ENCODE measurements around the gene CUX1.

The CUX1 gene

GRCh38 chr7:102260856-102261255 lies 443.4 kb downstream of the CUX1 start:
- no peak for DNase-seq

- no peak for DNase-seq
These were observed 444.0 kb downstream of the CUX1 start for GRCh38 chr7:102261451-102261850.

GRCh38 chr7:102262546-102262945 lies 445.1 kb downstream of the CUX1 start:
- DNase-seq, result no peak

DNA sequence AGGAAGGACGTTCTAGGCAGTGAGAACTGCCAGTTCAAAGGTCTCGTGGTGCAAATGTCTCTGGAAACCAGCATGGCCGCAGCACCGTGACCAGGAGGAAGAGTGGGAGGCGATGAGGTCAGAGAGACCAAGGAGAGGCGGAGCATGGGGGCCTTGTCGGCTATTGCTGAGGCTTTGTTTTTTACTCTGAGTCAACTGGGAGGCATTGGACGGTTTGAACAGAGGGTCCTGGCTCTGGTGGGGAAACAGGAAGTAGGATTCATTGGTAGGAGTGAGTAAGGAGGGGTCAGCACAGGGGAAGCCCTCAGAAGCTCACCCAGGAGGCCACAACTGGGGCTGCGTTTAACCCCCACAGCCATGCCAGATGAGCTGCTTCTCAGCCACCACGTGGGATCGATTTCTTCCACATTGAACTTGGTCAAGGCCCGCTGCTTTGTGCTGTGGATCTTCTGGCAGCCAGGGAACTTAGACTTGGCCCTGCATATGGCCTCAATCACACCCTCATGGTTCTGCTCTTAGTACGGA lies 447.0 kb downstream of the CUX1 start:
- peak; percentile 63 for DNase-seq

DNA sequence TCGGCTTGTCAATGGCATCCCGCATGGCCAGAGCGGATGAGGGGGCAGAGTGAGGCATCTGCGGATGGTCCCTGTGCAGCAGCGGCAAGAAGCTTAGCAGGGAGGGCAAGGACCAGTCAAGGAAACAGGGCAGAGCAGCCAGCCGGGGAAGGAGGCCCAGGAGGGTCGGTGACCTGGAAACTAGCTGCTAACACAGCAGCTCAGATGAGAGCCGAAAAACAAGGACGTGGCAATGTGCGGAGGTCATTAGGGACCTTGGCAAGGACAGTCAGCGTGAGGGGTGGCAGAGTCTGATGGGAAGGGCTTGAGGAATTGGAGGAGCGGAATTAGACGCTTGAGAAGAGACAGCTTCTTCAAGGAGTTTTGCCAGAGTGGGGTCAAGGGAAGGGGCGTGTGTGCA lies 449.1 kb downstream of the CUX1 start:
- no peak for DNase-seq

- no peak for DNase-seq
These were observed 451.2 kb downstream of the CUX1 start for GRCh38 chr7:102268635-102269034.

GRCh38 chr7:102270178-102270887 lies 452.9 kb downstream of the CUX1 start:
- no peak for DNase-seq

DNA sequence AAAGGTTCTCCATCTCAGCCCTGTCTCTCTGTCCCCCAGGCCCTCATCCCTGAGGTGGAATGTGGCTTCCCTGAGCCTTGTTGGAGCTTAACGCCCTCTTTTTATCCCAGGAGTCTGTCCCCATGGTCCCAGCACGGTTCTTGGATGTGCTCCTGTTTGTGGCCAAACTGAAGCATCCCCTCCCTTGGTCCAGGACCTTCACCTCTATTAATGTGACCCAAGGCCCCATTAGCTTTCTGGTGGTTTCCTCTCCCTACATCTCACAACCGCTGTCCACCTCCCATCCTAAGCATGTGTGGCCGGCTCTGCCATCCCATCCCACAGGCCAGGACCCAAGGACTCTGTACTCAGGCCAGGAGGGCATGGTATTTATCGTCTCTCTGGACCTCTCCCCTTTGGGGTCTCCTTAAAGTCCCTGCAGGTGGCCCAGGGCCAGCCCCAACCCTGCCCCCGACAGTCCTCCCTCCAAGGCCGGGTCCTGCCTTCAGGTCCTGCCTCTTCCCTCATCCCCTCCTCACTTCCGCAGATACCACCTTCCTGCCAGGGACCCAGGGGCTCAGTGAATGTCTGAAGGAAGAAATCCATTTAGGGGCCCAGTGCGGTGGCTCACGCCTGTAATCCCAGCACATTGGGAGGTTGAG lies 453.9 kb downstream of the CUX1 start:
- DNase-seq, result no peak

- peak; percentile 68 for DNase-seq
These were observed 454.9 kb downstream of the CUX1 start for GRCh38 chr7:102272075-102272916.

DNA sequence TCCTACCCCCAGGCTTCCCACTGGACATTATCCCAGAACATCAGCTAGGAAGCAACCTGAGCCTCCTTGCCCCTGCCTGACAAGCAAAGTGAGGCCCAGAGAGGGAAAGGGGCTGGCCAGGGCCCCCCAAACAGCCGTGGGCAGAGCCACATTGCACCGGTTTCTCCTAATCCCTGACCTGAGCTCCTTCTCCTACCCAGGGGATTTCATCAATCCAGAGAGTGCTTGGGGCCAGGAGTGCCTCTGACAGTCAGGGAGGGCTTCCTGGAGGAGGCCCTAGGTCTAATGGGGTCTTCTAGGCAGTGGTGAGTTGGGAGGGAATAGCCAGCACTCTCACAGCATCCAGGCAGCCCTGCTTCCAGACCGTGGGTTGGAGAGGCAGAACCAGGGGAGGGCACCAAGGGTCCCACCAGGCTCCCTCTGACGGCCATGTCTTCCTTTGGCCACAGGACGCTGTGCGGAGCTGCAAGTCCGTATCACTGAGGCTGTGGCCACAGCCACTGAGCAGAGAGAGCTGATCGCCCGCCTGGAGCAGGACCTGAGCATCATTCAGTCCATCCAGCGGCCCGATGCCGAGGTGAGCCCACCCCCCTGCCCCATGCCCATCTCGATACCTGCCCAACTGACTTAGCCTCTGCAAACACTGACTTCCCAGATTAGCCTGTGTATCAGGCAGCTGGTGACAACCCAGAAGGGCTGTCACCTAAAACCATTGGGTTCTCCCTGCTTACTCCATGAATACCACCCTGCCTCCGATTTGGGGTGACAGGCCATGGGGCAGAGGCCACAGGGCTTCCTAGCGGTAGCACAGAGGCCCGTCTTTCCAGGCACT lies 455.7 kb downstream of the CUX1 start:
- no peak for DNase-seq

- DNase-seq, result no peak
These were observed 456.6 kb downstream of the CUX1 start for GRCh38 chr7:102273749-102274712.

GRCh38 chr7:102275123-102275703 lies 457.8 kb downstream of the CUX1 start:
- no peak for DNase-seq

DNA sequence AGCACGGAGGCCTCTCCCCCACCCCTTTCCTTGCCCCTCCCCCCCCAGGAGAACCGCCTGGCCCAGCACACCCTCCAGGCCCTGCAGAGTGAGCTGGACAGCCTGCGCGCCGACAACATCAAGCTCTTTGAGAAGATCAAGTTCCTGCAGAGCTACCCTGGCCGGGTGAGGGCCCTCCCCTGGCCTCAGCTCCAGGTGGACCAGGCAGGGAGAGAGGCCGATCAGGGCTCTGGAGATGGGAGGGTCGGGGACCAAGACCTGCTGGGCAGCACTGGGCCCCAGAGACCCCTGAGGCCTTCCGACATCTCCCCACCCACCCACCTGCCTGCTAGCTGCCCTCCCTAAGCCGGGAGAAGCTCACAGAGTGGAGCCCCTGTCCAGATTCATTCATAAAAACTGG lies 460.5 kb downstream of the CUX1 start:
- no peak for DNase-seq

DNA sequence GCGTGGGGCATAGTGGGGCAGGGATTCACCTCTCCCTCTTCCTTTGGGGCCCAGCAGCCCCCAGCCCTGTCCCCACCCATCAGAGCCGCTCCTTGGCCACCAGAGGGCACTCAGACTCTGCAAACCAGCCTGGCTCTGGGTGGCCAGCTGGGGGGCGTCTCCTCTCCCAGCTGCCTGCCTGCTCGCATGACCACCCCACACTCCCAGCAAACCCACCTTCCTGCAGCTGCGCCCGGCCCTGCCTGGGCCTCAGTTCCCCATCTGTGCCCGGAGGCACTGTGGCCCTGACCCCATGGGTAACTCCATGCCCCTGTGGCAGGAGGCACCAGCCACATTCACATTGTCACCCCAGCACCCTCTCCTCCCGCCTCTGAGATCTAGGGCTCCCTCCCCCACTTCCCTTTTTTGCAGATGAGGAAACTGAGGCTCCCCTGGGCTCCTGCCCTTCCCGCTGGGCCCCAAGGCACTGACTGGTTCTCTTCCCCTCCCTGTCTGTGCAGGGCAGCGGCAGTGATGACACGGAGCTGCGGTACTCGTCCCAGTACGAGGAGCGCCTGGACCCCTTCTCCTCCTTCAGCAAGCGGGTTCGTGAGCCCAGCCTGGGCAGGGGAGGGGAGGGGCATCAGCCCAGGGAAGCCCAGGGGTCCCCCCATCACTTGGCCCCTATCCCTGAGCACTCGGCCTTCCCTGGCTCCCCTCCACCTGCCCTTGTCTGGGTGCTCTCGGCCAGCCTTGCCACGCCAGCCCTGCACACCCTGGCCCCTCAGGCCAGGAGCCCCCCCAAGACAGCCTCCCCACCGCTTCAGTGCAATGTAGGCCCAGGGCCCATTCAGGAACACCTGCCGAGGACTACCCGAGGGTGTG lies 462.3 kb downstream of the CUX1 start:
- peak; percentile 45 for DNase-seq

GRCh38 chr7:102280521-102280920 lies 463.1 kb downstream of the CUX1 start:
- DNase-seq, result no peak

DNA sequence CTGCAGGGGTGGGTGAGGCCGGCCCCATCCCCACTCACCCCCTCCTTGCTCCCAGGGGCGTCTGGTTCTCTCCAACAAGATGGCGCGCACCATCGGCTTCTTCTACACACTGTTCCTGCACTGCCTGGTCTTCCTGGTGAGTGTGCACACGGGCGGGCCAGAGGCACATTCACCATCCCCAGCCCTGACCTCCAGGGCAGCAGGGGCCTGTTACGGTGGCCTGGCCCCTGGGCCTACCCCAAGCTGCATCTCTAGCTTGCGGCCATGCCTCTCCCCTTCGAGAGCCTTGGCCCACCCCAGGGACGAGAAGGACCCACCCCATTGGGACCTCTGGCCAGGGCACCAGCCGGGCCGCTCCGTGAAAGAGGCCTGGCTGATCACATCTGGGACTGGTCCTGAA lies 464.4 kb downstream of the CUX1 start:
- no peak for DNase-seq

- no peak for DNase-seq
These were observed 465.3 kb downstream of the CUX1 start for GRCh38 chr7:102282465-102283362.

DNA sequence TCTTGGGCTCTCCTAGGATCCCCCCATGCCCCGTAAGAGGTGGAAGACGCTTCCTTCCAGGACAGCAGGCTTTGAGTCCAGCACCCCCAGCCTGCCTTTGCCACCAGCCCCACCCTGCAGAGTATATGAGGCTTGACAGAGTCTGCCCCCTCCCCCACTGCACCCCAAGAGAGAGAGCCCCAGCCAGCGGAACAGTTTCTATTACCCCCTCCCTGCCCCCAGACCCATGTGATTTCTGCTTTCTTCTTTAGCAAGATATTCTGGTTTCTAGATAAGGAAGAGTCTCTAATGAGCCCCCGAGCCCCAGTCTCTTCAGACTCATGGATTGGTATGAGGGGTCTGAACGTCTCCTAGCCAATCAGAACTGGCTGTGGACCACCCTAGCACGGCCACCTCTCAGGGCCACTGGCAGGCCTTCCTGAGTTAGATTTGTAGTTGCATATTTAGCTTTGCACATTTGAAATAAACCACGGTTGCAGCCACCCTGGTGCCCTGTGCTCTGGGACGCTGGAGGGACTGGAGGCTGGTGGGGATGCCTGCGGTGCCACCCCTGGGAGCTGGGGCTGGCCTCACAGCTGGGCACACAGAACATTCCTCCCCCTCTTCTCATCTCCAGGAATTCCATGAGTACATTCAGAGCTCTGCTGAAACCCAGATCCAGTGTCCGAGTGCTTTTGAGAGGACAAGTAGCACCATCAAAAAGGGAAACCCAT lies 466.2 kb downstream of the CUX1 start:
- no peak for DNase-seq
